GM18873 (cell line): ENCODE data around the gene ZNF583.

Experiments
- ATAC-seq: cut with Tn5 transposase; IDR thresholded peaks from one replicate; pipeline ENCODE4 v1.9.1; 2021; ENCODE audit warnings: mild to moderate bottlenecking, moderate library complexity, moderate number of reproducible peaks; ENCODE audit not compliant: unreplicated experiment, low FRiP score

ZNF583 gene

DNA sequence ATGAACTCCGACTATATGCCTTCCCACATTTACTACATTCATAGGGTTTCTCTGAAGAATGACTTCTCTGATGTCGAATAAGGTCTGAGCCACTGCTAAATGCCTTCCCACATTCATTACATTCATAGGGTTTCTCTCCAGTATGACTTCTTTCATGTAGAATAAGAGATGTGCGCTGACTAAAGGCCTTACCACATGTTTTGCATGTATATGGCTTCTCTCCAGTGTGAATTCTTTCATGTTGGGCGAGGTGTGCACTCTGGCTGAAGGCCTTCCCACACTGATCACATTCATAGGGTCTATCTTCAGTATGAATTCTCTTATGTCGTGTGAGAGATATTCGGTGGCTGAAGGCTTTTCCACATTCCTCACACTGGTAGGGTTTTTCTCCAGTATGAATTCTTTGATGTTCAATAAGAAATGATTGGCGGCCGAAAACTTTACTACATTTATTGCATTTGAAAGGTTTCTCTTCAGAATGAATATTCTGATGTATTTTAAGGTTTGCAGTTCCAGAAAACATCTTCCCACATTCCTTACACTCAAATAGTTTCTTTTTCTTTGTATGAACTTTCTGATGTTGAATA, 37.2 kb downstream of the ZNF583 start:
- ATAC-seq: no peak

DNA sequence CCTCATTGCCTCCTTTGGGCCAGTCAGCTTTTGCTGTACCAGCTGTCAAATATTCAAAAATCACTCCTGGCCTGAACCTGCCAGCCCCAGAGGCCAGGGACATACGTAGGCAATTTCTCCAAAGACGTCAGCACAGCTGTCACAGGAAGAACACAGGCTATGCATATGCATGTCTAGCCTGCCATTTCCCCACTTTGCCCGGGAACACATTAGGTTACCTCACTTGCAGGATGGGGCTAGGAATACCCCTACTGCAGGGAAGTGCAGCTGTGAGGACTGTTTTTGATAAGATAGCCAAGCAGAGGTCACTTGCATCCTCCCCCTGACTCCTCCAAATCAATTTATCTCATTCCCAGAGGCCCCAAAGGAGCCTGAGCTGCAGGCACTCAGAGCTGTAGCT, 70.2 kb downstream of the ZNF583 start:
- no peak for ATAC-seq

DNA sequence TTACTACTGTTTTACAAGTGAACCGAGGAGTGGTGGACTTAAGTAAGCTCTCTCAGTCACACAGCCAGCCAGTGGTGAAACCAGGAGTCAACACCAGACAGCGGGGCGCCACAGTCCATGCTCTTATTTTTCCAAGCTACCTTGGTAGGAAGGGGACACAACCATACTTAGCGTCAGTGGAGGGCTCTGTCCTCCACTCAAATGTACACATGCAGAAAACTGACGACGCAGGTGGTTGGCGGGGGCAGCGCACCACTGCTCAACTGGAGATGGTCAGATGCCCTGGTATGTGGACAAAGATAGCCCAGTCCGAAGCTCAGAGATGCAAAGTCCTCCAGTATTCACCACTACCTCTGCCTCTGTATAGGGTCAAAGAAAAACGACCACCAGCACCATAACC, 72.0 kb downstream of the ZNF583 start:
- ATAC-seq: no peak
